SHP77 (cell line): ENCODE results near the gene SLC1A5.
"Not testable (repeated sequence)": the region's sequence is repeated elsewhere in the genome, so short reads cannot be mapped to it uniquely, and the experiment has no call there.

Experiments used
- DNase-seq, 2 experiments: peaks; one replicate each; lab custom pipeline; 2025; lab: John Stamatoyannopoulos, UW

SLC1A5 gene

GRCh38 chr19:46788262-46788967 lies at the start of gene SLC1A5:
TSS of gene SLC1A5 (minus strand) at chr19:46788594. CDS start at chr19:46787965, 629 bp downstream.
- DNase-seq: peak; percentile 95 to 97

- DNase-seq: no peak
These were observed 49.8 kb upstream of the SLC1A5 start for GRCh38 chr19:46838160-46838559.

GRCh38 chr19:46834984-46835383 lies 46.6 kb upstream of the SLC1A5 start:
- DNase-seq: no peak

- no peak for DNase-seq
These were observed 45.7 kb upstream of the SLC1A5 start for GRCh38 chr19:46834121-46834520.

GRCh38 chr19:46830864-46831263 lies 42.5 kb upstream of the SLC1A5 start:
- no peak for DNase-seq

- no peak for DNase-seq
These were observed 40.1 kb upstream of the SLC1A5 start for GRCh38 chr19:46828484-46828883.

GRCh38 chr19:46825731-46826055 lies 37.3 kb upstream of the SLC1A5 start:
- no peak for DNase-seq

- DNase-seq: no peak
These were observed 36.7 kb upstream of the SLC1A5 start for GRCh38 chr19:46824890-46825730.

GRCh38 chr19:46823049-46823448 lies 34.7 kb upstream of the SLC1A5 start:
- no peak for DNase-seq

GRCh38 chr19:46822410-46822787 lies 34.0 kb upstream of the SLC1A5 start:
- DNase-seq: not testable (repeated sequence)

GRCh38 chr19:46821512-46822409 lies 33.4 kb upstream of the SLC1A5 start:
- peak; percentile 15 to 58 for DNase-seq

GRCh38 chr19:46818812-46819211 lies 30.4 kb upstream of the SLC1A5 start:
- DNase-seq: peak; percentile 60

- no peak for DNase-seq
These were observed 27.6 kb upstream of the SLC1A5 start for GRCh38 chr19:46815833-46816627.

- no peak for DNase-seq
These were observed 25.5 kb upstream of the SLC1A5 start for GRCh38 chr19:46813839-46814358.

- no peak for DNase-seq
These were observed 24.8 kb upstream of the SLC1A5 start for GRCh38 chr19:46812977-46813838.

GRCh38 chr19:46809534-46810272 lies 21.3 kb upstream of the SLC1A5 start:
- DNase-seq: no peak

- DNase-seq: no peak
These were observed 18.3 kb upstream of the SLC1A5 start for GRCh38 chr19:46806656-46807055.

GRCh38 chr19:46804432-46804831 lies 16.0 kb upstream of the SLC1A5 start:
- DNase-seq: not testable (repeated sequence)

- no peak for DNase-seq
These were observed 15.2 kb upstream of the SLC1A5 start for GRCh38 chr19:46803555-46803954.

GRCh38 chr19:46802152-46802551 lies 13.8 kb upstream of the SLC1A5 start:
- DNase-seq: no peak
